SU-DHL-6 (cell line): ENCODE data around the gene SCIN.

Experiments used
- H2AFZ ChIP-seq: fragments of 200-600 bp; sonication (generic); 2 replicates; pipeline ENCODE4 v1.6.1; 2014; ENCODE audit warnings: low read depth, mild to moderate bottlenecking, moderate library complexity, mixed read lengths, antibody characterized with exemption, low read length; ENCODE audit not compliant: severe bottlenecking
- H3F3A ChIP-seq: fragments of 200-600 bp; shearing (Covaris generic); 2 replicates; pipeline ENCODE4 v1.6.0; 2016; ENCODE audit warnings: antibody characterized with exemption, mild to moderate bottlenecking; ENCODE audit not compliant: insufficient read depth
- H3K27ac ChIP-seq: fragments of 200-600 bp; sonication (generic); 2 replicates; pipeline ENCODE4 v1.5.1; 2016; ENCODE audit warnings: low read depth, mild to moderate bottlenecking, low read length, moderate library complexity, mixed read lengths
- H3K27me3 ChIP-seq: fragments of 200-600 bp; sonication (generic), shearing (Covaris generic); 2 replicates; pipeline ENCODE4 v1.6.0; 2014; ENCODE audit warnings: mild to moderate bottlenecking, low read length
- H3K36me3 ChIP-seq: fragments of 200-600 bp; sonication (generic); 2 replicates; pipeline ENCODE4 v1.6.1; 2014; ENCODE audit warnings: mild to moderate bottlenecking, low read length, mixed read lengths
- H3K4me2 ChIP-seq: fragments of 300-600, 200-600 bp; shearing (Covaris generic), sonication (generic); 2 replicates; pipeline ENCODE4 v1.6.0; 2014; ENCODE audit warnings: low read length, low read depth, mild to moderate bottlenecking; ENCODE audit not compliant: poor library complexity, severe bottlenecking
- H3K4me3 ChIP-seq: fragments of 200-600 bp; sonication (generic); 2 replicates; pipeline ENCODE4 v1.5.1; 2014; ENCODE audit warnings: antibody characterized with exemption, low read length, mild to moderate bottlenecking, mixed read lengths; ENCODE audit not compliant: insufficient read depth, poor library complexity, severe bottlenecking
- H3K79me2 ChIP-seq: fragments of 200-600 bp; sonication (generic); 2 replicates; pipeline ENCODE4 v1.6.1; 2014; ENCODE audit warnings: mild to moderate bottlenecking, low read length, moderate library complexity; ENCODE audit not compliant: insufficient read depth
- H3K9ac ChIP-seq: fragments of 200-600 bp; sonication (generic); 2 replicates; pipeline ENCODE4 v1.7.0; 2014; ENCODE audit warnings: mild to moderate bottlenecking, low read length
- H3K9me2 ChIP-seq: fragments of 200-600 bp; sonication (generic); replicated peaks from 2 replicates; pipeline ENCODE4 v1.6.1; 2014; ENCODE audit warnings: low read length; ENCODE audit not compliant: insufficient read depth
- H3K9me3 ChIP-seq: fragments of 200-600 bp; sonication (generic); 2 replicates; pipeline ENCODE4 v1.6.1; 2014; ENCODE audit warnings: low read length, mixed read lengths; ENCODE audit not compliant: insufficient read depth
- H4K20me1 ChIP-seq: fragments of 200-600 bp; sonication (generic); 2 replicates; pipeline ENCODE4 v1.6.1; 2014; ENCODE audit warnings: low read depth, mild to moderate bottlenecking, antibody characterized with exemption, low read length, moderate library complexity, mixed read lengths
- CTCF ChIP-seq: fragments of 200-600 bp; sonication (generic); IDR thresholded peaks from one replicate; pipeline ENCODE4 v1.5.1; 2017; ENCODE audit warnings: antibody characterized with exemption, mild to moderate bottlenecking, low read length, moderate library complexity; ENCODE audit not compliant: insufficient read depth, poor library complexity, severe bottlenecking
- EZH2phosphoT487 ChIP-seq: fragments of 200-600 bp; sonication (generic), shearing (Covaris generic); conservative IDR thresholded peaks from 2 replicates; pipeline ENCODE4 v1.6.1; 2018; ENCODE audit warnings: mild to moderate bottlenecking, antibody characterized with exemption, low read length, moderate library complexity, mixed read lengths

Gene SCIN

GRCh38 chr7:12649348-12649747, 78.8 kb downstream of the SCIN start:
- no peaks in the 10 kb centered on the region for H3K79me2 ChIP-seq
- H2AFZ ChIP-seq: no peak overlapping the region
- H3K27ac ChIP-seq: no peak overlapping the region
- H3K27me3 ChIP-seq: no peaks in the 10 kb centered on the region
- no peak overlapping the region for H3K4me3 ChIP-seq
- H3K9me3 ChIP-seq: no peaks in the 10 kb centered on the region
- no peaks in the 10 kb centered on the region for H3K9me2 ChIP-seq
- no peaks in the 10 kb centered on the region for H3K36me3 ChIP-seq
- TF ChIP-seq EZH2phosphoT487 (no peak), CTCF (no peak)
- no peak overlapping the region for H3K9ac ChIP-seq
- H4K20me1 ChIP-seq: no peaks in the 10 kb centered on the region
- H3K4me2 ChIP-seq: no peak overlapping the region
- no peaks in the 10 kb centered on the region for H3F3A ChIP-seq

- Histone ChIP-seq H4K20me1 (no peaks in the 10 kb centered on the region), H3F3A (no peaks in the 10 kb centered on the region), H3K27me3 (no peaks in the 10 kb centered on the region), H3K36me3 (no peaks in the 10 kb centered on the region), H3K4me3 (no peak overlapping the region), H3K9me2 (no peaks in the 10 kb centered on the region), H3K27ac (no peak overlapping the region), H3K4me2 (no peak overlapping the region), H2AFZ (no peak overlapping the region), H3K79me2 (no peaks in the 10 kb centered on the region), H3K9me3 (no peaks in the 10 kb centered on the region), H3K9ac (no peak overlapping the region)
- TF ChIP-seq EZH2phosphoT487 (no peak), CTCF (no peak)
Measured at GRCh38 chr7:12650080-12650479, 79.6 kb downstream of the SCIN start.

- Histone ChIP-seq H2AFZ (no peak overlapping the region), H3F3A (no peaks in the 10 kb centered on the region), H3K27me3 (no peaks in the 10 kb centered on the region), H3K9ac (no peak overlapping the region), H3K4me3 (no peak overlapping the region), H3K9me3 (no peaks in the 10 kb centered on the region), H3K36me3 (no peaks in the 10 kb centered on the region), H3K4me2 (no peak overlapping the region), H3K9me2 (no peaks in the 10 kb centered on the region), H3K27ac (no peak overlapping the region), H3K79me2 (no peaks in the 10 kb centered on the region), H4K20me1 (no peaks in the 10 kb centered on the region)
- no peak for TF ChIP-seq EZH2phosphoT487
- no peak for TF ChIP-seq CTCF
Measured at GRCh38 chr7:12653110-12653509, 82.6 kb downstream of the SCIN start.
